ENCODE results near the gene KIRREL3.

Gene KIRREL3

DNA sequence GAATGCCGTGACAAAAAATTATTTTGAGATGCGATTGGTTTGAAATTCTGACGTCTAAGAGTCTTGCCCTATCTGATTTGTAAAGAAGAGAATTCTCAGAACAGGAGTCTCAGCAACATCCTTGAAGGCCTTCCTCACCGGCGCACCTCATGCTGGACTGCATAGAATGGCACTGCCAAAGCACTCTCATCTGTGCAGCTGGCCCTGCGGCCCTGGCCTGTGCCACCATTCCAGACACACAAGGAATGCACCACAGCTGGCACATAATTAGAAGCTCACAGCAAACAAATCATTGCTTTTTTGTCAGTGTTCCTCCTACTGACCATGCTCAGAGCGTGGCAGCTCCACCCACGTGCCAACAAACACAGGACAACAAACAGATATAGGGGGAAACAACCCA, 166.0 kb downstream of the KIRREL3 start:
- in situ Hi-C loops (cut with MboI; ENCODE audit: low sequenced_read_pairs), result no loop called here

DNA sequence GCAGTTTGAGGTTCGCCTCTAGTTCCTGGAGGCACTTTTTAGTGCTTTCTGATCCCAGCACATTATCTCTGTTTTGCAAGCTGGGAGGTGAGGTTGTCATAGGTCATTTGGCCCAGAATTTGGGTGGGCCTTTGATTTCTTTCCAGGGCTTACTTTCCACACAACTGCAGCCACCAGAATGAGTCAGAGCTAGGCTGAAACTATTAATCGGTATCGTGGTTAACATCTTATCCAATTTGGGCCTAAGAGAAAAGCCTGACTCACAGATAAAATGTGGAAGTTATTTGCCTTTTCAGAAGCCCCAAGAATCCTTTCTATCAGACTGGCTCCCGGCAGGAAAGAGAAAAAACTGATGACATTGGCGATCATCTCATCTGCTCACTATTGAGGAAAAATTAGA, 166.4 kb downstream of the KIRREL3 start:
- in situ Hi-C loops (cut with MboI; ENCODE audit: low sequenced_read_pairs), result no loop called here

DNA sequence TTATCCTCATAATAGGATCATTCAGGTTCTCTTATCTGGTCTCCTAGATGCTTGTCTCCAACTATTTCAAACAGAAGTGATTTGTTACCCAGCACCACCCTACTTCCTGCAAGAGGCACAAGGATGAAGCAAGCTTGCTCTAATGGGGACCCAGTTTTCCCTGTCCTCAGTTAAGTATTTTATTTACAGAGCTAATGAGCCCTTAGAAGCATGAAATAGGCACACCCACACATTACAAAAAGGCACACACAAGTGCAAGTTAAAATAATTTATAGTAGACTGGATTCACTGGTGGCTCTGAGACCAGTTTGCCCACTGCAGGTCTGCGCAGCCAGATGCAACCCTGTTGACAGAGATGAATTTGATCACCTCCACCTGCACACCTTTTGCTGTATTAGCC, 167.5 kb downstream of the KIRREL3 start:
- in situ Hi-C loops (cut with MboI; ENCODE audit: low sequenced_read_pairs), result no loop called here

DNA sequence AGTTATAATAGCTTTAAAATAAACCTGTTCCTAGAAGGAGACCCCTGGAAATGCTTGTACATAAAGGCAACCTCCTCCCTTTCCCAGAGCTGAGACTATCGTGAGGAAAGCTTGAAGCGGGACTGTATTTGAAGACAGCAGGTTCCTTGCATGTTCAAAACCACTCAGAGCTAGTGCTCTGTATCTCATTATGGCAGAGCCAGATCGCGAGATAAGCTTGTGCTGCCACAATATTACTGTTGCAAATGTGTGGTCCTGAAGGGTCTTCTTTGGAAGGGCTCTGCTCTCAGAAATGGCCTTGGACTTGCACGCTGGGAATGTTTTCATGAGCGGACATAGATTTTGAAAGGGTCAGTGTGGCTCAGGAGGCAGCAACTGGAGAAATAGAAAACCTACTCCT, 168.2 kb downstream of the KIRREL3 start:
- in situ Hi-C loops (cut with MboI; ENCODE audit: low sequenced_read_pairs), result no loop called here

DNA sequence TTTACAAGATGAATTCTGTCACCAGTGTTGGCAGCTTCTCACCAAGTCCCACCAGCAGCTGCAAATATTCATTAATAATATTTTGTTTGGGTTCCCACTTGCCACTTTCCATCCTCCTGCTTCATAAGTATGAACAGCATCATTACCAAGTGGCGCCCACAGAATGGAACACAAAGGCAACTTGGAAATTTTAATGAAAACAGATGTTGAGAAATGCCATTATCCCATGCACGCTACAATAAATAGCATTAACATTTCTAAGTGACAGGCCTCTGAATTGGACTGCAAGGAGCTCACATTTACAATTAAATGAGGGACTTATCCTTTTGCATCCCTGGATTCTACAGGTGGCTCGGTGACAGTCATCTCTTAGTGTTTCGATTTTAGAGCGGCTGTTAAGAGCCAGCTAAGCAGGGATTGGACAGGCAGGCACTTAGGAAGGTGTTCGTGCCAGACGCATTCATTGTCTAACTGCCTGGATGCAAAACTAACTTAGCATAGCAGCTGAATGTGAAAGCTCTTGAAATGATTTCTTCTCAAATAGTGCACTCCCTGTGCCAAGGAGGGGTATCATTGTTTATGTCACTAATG, 170.3 kb downstream of the KIRREL3 start:
- in situ Hi-C loops (cut with MboI; ENCODE audit: low sequenced_read_pairs), result no loop called here

DNA sequence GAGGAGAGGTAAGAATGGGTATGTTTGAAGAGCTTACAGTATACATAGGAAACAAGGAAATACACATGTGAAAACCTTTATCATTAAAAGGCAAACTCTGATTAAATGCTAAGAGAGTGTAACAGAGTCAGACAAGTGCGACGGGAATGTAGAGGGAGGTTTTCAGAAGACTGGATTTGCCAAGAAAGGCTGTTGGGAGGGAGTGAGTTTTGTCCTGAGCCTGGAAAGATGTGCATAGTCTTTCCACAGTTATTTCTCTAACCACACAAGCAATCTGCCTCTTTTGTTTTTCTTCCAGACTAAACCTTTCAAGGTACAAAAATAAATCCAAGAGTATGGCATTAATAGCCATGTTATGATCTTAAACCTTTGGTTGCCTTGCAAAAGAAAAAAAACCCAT, 170.9 kb downstream of the KIRREL3 start:
- in situ Hi-C loops (cut with MboI; ENCODE audit: low sequenced_read_pairs), result no loop called here

DNA sequence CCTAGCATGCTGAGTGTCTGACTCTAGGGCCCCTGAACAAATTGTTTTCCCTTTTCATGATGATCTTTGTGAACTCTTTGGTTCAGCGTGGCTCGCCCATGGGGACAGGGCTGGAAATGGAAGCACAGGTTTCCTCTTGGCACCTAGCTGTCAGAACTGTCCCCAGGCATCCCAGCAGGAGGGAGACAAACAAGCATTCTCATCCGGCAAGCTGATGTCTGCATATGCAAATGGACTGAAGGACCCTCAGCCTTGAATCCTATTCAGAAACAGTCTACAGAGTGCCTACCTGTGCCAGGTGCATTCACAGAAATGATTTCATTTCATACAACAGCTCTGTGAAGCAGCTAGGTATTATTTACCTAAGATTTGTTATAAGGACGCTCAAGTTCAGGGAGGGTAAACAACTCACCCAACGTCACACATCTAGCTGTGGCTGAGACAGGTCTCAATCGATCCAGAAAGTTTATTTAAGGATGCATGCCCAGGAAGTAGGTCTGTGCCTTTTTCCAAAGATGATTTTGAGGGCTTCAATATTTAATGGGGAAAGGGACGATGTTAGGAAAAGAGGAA, 176.4 kb downstream of the KIRREL3 start:
- in situ Hi-C loops (cut with MboI; ENCODE audit: low sequenced_read_pairs), result no loop called here

DNA sequence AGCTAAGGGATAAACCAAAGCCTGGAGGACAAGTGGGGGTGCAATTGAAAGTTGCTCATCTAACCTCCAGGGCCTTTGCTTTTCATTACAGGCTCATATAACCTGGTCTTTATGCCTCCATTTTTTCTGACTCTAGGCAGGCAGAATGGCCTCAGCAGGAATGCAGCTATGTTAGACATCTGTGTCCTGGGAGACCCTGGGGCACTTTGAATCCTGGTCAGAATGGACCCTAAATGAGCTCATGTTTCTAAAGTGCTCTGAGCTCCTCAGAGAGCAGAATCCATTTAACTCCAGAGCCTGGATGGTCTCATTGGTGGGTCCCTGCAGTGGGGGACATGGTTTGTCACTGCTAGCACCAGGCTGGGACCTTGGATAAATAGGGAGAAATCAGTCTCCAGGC, 177.3 kb downstream of the KIRREL3 start:
- in situ Hi-C loops (cut with MboI; ENCODE audit: low sequenced_read_pairs), result no loop called here

DNA sequence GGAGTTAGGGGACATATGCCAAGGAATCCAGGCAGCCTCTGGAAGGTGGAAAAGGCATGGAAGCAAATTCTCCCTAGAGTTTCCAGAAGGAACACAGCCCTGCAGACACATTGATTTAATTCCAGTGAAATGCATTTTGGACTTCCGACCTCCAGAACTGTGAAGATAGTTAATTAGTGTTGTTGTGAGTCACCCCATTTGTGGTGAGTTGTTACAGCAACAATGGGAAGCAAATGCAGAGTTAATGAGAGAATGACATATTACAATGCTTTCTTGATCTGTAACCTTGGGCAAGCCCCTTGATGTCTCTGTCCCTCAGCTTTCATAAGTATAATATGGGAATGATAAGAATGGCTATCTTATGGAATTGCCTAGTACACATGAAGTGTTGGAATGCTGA, 178.7 kb downstream of the KIRREL3 start:
- in situ Hi-C loops (cut with MboI; ENCODE audit: low sequenced_read_pairs), result no loop called here

DNA sequence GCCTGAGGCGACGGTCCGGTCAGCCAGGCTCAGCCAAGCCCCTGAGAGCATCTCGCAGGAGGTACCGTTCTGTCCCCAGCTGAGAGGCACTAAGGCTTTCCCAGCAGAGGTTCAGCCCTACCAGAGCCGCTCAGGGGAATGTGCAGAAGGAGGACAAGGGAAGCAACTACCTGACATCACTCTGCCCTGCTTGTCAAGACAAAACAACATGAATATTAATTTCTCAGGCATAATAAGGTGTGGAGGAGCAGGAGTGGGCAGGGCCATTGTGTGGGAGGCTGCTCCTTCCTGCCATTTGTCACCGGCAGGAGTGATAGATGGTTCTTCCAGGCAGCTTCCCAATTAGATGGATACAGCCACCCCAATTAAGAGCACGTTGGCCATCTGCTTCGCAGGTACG, 181.4 kb downstream of the KIRREL3 start:
- in situ Hi-C loops (cut with MboI; ENCODE audit: low sequenced_read_pairs), result no loop called here

DNA sequence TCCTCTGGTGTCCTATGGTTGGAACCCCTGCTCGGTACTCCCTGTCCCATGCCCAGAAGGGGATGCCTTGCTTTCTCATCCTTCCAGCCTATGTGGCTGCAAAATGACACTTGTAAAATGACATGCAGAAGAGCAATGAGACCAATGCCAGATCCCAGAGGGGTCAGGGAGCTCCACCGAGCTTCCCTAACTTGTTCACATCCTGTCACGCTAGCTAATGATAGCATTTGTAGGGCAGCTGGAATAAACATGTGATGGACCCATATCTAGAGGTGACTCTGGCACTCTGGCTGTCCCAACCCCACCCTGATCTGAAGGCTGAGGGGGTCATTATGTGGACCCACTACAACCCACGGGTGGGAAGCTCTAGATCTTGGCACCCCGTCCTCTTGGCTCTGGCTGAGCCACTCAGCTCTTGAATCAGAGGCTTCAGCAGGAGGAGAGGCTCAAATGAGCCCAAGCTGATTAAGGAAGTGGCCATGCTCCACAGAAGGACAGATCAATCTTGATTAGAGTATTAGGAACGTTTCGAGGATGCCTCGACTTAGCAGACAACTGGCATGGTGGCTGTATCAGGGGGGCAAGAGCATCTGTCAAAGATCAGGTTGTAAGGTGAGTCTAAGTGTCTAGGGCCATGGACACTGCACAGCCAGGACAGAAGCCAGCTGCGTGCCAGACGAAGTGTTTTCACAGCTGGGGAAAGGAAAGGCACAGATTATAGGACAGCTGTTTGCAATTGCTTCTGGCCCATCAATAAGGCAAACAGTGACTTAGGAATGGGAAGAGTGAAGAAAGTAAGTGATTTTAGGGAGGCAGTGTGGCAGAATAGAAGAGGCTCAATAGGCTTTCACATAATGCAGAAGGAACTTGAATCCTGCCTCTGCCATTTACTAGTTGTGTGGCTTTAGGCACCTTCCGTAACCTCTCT, 182.8 kb downstream of the KIRREL3 start:
- in situ Hi-C loops (cut with MboI; ENCODE audit: low sequenced_read_pairs), result no loop called here

DNA sequence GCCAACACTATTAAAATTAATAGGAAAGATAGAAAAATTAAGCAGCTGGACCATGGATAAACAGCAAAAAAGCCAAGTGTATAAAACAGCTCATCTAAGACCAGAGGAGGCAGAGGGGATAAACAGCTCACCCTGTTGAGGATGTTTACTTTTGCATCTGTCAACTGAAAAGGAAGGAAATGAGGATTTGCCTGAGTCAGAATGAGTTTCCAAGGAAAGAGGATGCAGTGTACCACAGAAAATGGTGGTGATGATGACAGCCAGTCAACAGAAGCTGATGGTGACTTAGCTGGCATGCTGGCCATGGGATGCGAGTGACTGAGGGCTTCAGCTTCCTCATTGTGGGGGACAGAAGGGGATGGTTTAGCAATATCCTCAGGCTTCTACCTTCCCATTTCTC, 183.5 kb downstream of the KIRREL3 start:
- in situ Hi-C loops (cut with MboI; ENCODE audit: low sequenced_read_pairs), result no loop called here

DNA sequence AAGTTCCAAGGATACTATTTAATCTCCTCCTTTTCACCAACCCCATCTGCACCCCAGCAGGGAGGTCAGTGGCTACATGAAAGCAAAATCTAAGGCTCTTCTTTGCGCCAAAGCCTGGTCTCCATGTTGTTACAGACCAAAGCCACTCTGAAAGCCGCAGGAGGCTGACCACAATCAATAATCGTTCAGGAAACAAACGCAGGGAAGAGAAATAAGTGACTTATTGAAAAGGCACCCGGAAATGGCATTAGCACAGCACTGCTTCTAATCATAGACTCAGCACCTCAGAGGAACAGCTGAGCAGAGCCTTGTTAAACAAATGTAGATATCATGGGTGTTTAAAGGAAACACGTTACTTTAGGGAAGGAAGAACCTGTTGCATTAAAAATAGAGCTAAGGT, 183.9 kb downstream of the KIRREL3 start:
- in situ Hi-C loops (cut with MboI; ENCODE audit: low sequenced_read_pairs), result no loop called here

DNA sequence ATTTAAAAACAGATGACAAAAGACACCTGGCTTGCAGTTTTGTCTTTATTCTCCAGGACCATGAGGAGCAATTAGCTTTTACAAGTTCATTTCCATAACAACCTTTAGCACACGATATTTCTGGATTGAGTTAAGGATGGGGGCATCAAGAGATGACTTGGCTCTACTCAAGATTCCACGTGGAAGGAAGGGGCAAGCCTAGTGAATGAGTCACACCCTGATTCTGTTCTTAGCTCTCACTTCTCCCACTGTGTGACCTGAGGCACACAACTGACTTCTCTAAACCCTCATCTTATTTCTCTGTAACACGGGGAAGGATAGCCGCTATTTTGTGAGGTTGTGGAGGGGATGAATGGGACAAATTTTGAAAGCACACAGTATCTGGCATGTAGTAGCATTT, 185.5 kb downstream of the KIRREL3 start:
- in situ Hi-C loops (cut with MboI; ENCODE audit: low sequenced_read_pairs), result no loop called here

DNA sequence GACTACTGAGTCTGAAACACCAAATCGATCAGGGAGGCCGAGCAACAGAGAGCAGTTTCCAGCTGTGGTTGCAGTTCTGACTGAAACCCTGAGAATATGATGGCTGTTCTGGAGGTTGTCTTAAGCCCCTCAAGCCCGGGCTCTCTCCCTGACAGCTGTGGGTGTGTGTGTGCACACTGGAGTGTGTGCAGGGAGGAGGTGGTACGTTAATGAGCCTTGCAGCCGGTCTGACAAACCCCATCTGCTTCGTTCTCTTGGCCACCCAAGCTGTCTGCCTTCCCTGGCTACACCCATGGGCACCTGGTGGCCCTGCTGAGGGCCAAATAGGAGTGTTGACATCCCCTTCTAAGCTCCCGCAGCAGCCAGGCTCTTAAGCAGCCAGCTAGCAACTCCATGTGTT, 189.8 kb downstream of the KIRREL3 start:
- in situ Hi-C loops (cut with MboI; ENCODE audit: low sequenced_read_pairs), result no loop called here

DNA sequence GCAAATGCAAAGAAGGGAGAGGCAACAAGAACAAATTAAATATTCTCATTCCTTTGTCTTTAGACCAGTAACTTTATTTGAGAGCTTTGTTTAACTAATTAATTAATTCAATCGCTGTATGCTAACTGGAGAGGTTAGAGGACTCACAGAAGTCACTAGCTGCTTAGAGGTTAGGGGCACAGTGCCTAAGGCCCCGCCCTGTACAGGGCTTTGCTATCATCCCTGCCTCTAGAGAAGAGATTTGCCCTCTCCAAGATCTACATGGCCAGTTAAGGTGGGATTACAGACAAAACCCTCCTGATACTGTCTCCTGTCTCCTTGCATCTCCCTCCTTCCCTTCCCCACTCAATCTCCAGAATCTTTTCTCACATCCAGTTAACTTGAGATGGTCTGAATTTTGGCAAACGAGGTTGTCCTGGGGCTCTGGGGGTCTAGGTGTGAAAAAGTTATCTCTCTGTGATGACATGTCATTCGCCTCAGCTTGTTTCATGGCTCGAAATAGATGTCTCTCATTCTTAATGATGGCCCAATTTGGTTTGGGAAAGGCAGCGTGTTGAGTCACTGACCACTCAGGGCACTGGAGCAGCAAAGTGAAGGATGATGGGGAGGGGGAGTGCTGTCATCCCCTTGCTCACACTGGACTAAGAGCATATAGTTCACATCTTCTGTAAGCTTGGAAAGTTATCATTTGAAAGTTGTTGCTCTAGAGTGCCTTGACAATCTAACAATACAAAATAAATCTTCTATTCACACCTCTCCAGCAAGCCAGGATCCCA, 190.9 kb downstream of the KIRREL3 start:
- in situ Hi-C loops (cut with MboI; ENCODE audit: low sequenced_read_pairs), result no loop called here

DNA sequence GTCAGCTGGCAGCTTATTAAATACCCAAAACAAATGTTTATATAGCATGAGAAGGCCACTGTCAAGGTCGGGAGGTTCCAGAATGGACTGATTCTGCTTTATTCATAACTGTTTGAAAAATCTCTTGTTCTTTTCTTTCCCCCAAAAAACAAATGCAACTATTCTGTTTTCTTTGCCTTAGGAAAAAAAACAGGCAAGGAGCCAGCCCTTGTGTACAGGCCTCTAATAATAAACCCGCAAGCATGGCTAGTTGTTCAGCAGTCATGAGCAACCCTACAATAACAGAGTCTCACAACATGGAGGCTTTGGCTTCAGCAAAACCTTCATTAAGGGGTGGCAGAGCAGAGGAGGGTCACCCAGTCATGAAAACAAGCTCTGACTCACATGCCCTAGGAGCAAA, 191.7 kb downstream of the KIRREL3 start:
- in situ Hi-C loops (cut with MboI; ENCODE audit: low sequenced_read_pairs), result no loop called here

DNA sequence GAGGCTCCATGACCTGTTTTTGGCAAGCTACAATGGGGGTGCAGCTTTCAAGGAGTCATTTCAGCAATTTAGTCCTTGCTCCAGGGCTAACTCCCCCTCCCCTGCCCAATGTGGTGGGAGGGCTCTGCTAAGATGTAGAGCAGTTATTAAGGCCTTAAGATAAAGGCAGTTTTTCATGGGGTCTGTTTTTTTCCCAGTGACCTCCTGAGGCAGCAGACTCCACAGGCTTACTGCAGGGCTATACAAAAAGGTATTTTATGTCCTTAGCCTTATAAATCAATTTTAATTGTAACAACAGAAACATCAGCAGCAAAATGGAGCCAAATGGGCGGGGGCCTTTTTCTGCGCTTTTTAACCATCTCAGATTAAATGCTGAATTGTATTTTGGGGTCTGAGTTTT, 192.3 kb downstream of the KIRREL3 start:
- in situ Hi-C loops (cut with MboI; ENCODE audit: low sequenced_read_pairs), result no loop called here

DNA sequence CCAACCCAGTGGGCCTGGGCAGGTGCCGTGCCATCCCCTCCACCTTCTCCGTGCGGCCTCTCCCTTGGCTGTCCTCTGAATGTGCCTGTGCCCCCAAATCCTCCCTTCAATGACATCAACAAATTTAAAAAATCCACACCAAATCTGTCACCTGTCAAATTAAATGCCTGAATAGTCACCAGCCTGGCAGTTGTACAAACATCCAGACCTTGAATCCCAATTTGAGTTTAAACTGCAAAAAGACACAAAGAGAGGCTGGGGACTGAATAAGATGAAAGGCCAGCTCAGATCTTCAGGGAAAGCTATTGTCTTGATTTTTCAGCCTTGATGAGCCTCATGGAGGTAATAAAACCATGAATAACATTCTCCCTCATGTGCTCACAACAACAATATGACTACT, 194.7 kb downstream of the KIRREL3 start:
- in situ Hi-C loops (cut with MboI; ENCODE audit: low sequenced_read_pairs), result no loop called here

DNA sequence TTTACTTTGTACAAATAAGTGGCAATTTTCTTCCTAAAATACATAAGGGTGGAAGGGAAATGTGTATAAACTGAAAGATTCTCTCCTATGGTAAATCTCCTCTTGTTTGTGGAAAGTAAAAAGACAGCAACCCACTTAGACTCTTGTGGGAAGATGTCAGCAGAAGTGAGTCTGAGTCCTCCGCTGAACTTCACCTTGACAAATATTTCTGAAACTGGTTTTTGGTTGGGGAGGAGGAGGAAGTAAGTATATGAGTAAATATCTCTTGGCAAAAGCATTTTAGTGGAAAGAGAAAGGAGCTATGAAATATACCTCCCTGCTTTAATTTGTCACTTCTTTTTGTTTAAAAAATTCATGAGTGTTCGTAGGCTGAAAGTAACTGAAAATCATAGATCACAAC, 196.2 kb downstream of the KIRREL3 start:
- in situ Hi-C loops (cut with MboI; ENCODE audit: low sequenced_read_pairs), result no loop called here

DNA sequence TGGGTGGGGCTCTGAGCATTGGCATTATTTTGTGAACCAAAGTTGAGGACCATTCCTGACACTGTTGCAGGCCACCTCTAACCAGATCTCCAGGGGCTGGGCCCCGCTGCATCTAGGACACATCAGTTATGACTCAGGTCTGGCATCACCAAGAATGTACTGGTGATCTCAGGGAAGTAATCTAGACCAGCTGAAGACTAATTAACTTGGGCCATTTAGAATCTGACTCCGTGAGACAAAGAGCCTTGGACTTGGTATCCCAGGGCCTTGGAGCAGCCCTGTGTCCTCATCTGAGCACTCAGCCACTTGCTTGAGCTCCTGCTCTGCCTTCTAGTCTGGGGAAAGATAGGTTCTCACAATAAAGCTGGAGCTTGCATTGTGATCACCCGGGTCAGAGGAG, 200.6 kb downstream of the KIRREL3 start:
- in situ Hi-C loops (cut with MboI; ENCODE audit: low sequenced_read_pairs), result no loop called here
